BLaER1 treated with 17β-estradiol and CSF1 and Interleukin-3, amounts not matched to agents 10 nM and 100 nM (cell line): Measurements from ENCODE around the gene CCDC198.
A peak's percentile ranks its signal among the peaks of the same experiment; 100 is the strongest.

Experiments
- H3K27ac ChIP-seq, 11 experiments: shearing (Covaris generic); formaldehyde crosslinking; 2 replicates each; pipeline ENCODE4 v1.8.1; 2022
- H3K27me3 ChIP-seq, 11 experiments: shearing (Covaris generic); formaldehyde crosslinking; 2 replicates each; pipeline ENCODE4 v1.8.1; 2022
- H3K36me3 ChIP-seq, 11 experiments: shearing (Covaris generic); formaldehyde crosslinking; 2 replicates each; pipeline ENCODE4 v1.8.1; 2022
- H3K4me1 ChIP-seq, 10 experiments: shearing (Covaris generic); formaldehyde crosslinking; 2 replicates each; pipeline ENCODE4 v1.8.1; 2022
- H3K4me2 ChIP-seq, 11 experiments: shearing (Covaris generic); formaldehyde crosslinking; 2 replicates each; pipeline ENCODE4 v1.8.1; 2022
- H3K4me3 ChIP-seq, 10 experiments: shearing (Covaris generic); formaldehyde crosslinking; 2 replicates each; pipeline ENCODE4 v1.8.1; 2022
- H3K9ac ChIP-seq, 11 experiments: shearing (Covaris generic); formaldehyde crosslinking; 2 replicates each; pipeline ENCODE4 v1.8.1; 2022
- H3K9me3 ChIP-seq, 11 experiments: shearing (Covaris generic); formaldehyde crosslinking; replicated peaks in 1 of 11; 2 replicates each; pipeline ENCODE4 v1.8.1; 2022
- H4K20me1 ChIP-seq, 11 experiments: shearing (Covaris generic); formaldehyde crosslinking; 2 replicates each; pipeline ENCODE4 v1.8.1; 2022
- Cebpa-rat ChIP-seq, 11 experiments: shearing (Covaris generic); IDR thresholded peaks; 2 replicates each; pipeline ENCODE4 v1.8.1; 2022

The CCDC198 gene

DNA sequence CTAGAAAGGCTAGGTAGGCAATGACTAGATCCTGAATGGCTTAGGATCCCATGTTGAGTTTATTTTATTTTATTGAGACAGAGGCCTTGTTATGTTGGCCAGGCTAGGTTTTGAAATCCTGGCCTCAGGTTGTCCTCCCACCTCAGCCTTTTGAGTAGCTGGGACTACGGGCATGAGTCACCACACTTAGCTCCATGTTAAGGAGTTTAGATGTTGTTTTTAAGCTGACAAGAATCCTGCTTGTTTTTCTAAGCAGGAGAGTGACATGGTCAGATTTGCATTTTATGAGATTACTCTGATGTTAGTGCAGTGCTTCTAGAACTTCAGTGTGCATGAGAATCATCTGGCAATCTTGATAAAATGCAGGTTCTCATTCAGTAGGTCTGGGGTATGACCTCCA, 14.5 kb downstream of the CCDC198 start:
- no peaks in the 10 kb centered on the region for H3K4me1 ChIP-seq
- H3K36me3 ChIP-seq = no peaks in the 10 kb centered on the region
- H3K4me3 ChIP-seq = no peak overlapping the region
- no peak overlapping the region for H3K9ac ChIP-seq
- TF ChIP-seq Cebpa-rat (IDR thresholded peaks at IDR 0.05) = no peak
- H3K27ac ChIP-seq = no peak overlapping the region
- no peaks in the 10 kb centered on the region for H3K27me3 ChIP-seq
- no peaks in the 10 kb centered on the region for H3K9me3 ChIP-seq
- no peak overlapping the region for H3K4me2 ChIP-seq
- no peaks in the 10 kb centered on the region; a peak in 1 of 22 replicates for H4K20me1 ChIP-seq

DNA sequence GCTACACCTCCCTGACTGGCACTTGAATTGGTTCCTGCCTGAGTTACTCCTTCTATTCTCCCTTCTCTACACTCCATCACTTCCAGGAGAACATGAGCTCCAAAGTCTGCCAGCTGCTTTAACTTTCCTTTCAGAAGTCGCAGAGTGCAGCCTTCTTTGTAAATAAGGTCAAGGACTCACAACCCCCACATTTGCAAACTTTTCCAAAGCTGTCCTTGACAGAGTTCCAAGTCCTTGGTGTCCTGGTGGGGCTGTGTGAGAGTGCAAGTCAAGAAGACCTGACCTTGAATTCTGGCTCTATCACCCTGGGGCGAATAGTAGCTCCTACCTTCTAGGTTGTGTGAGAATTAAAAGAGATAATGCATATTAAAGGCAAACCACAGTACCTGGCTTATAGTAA, 15.6 kb downstream of the CCDC198 start:
- Histone ChIP-seq H3K4me2 (no peak overlapping the region), H3K4me1 (no peaks in the 10 kb centered on the region), H3K27ac (no peak overlapping the region), H3K9ac (no peak overlapping the region), H4K20me1 (no peaks in the 10 kb centered on the region; a peak in 1 of 22 replicates), H3K9me3 (no peaks in the 10 kb centered on the region), H3K27me3 (no peaks in the 10 kb centered on the region), H3K4me3 (no peak overlapping the region), H3K36me3 (no peaks in the 10 kb centered on the region)
- TF ChIP-seq Cebpa-rat (IDR thresholded peaks at IDR 0.05) = no peak

DNA sequence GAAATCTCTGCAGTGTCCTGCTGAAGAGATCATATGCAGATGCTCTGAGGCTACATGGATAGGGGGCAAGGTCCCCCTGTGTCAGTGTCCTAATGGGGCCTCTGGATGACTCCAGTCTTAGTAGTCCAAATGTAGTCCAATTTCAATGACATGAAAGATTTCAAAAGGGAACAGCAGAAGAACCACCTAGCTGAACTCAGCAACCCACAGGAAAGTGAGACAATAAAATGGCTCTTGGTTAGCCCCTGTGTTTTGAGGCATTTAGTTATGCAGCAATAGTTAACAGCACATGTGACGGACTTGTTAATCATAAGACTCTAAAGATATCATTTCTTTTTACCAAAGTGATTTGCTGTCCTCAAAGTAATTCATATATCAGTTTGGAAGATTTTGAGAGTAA, 22.7 kb downstream of the CCDC198 start:
- no peak overlapping the region for H3K9ac ChIP-seq
- no peaks in the 10 kb centered on the region for H3K27me3 ChIP-seq
- H3K36me3 ChIP-seq = no peaks in the 10 kb centered on the region
- no peak overlapping the region for H3K4me3 ChIP-seq
- no peaks in the 10 kb centered on the region for H3K4me1 ChIP-seq
- no peak for TF ChIP-seq Cebpa-rat (IDR thresholded peaks at IDR 0.05)
- H3K27ac ChIP-seq = no peak overlapping the region
- no peaks in the 10 kb centered on the region for H4K20me1 ChIP-seq
- H3K9me3 ChIP-seq = no peaks in the 10 kb centered on the region
- H3K4me2 ChIP-seq = no peak overlapping the region

DNA sequence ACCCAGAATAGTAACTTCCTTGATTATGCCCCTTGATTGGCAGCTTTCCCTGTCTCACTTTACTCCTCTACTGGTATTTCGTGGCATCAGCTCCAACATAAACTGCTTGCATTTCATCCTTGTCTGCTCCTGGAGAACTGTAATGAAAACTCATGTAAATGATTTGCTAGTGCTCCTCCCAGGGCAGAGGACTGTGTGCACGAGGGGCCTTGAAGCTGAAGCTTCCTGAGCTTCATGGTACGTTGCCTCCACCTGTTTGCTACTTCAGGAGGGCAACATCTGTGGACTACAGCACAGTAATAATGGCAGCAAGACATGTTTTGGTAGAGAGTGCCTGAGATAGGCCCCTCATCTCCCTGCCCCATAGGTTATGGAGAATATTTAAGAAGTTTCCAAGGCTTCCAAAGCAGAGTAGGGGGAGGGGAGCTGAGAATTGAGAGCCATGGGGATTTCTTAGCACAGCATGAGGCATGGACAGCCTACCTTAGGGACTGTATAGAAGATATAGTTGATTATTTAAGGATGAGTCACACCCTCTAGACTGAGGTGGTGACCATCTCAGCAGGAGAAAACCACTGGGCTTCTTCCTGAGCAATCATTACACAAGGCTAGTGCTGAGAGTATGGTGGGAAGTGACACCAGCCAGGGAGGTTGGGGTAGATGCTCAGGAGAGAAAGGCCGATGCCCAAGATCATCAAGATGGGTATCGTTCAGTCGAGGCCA, 29.5 kb downstream of the CCDC198 start:
- H3K4me2 ChIP-seq = peak overlapping the region in 7 of 11 experiments; percentile 32 to 60 (median 40); a peak in 12 of 22 replicates
- H3K4me1 ChIP-seq = peaks cover 0 to 13% (median 10%) of the 10 kb centered on the region in 10 experiments; a peak in 10 of 20 replicates
- no peaks in the 10 kb centered on the region for H3K27me3 ChIP-seq

DNA sequence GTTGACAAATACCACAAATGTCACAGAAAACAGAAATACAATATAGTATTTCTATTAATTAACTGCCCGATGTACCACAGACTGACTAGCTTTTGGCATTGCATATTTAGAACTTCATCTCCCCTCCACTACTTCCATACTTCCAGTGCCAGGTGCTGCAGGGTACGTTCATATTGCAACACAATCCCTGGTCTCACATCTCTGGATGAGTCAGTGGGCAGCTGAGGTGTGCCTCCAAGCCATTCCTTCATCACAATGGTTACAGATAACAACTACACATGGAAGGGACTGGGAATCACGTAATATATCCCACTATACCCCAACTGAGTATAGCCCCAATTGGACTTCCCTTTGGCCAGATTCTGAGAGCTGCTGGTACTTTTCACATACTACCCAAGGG, 31.1 kb downstream of the CCDC198 start:
- no peak for TF ChIP-seq Cebpa-rat (IDR thresholded peaks at IDR 0.05)
- Histone ChIP-seq H3K27me3 (no peaks in the 10 kb centered on the region), H3K9me3 (no peaks in the 10 kb centered on the region), H3K4me2 (no peak overlapping the region), H3K4me1 (peaks cover 0 to 13% (median 10%) of the 10 kb centered on the region in 10 experiments; a peak in 10 of 20 replicates), H3K36me3 (no peaks in the 10 kb centered on the region), H3K4me3 (no peak overlapping the region), H4K20me1 (no peaks in the 10 kb centered on the region), H3K9ac (no peak overlapping the region), H3K27ac (no peak overlapping the region)

More for the DNA sequence above, 29.5 kb downstream of the CCDC198 start:
- Histone ChIP-seq H3K4me3 (no peak overlapping the region), H3K36me3 (no peaks in the 10 kb centered on the region), H3K9ac (no peak overlapping the region), H4K20me1 (no peaks in the 10 kb centered on the region), H3K9me3 (no peaks in the 10 kb centered on the region), H3K27ac (no peak overlapping the region)
- no peak for TF ChIP-seq Cebpa-rat (IDR thresholded peaks at IDR 0.05)

DNA sequence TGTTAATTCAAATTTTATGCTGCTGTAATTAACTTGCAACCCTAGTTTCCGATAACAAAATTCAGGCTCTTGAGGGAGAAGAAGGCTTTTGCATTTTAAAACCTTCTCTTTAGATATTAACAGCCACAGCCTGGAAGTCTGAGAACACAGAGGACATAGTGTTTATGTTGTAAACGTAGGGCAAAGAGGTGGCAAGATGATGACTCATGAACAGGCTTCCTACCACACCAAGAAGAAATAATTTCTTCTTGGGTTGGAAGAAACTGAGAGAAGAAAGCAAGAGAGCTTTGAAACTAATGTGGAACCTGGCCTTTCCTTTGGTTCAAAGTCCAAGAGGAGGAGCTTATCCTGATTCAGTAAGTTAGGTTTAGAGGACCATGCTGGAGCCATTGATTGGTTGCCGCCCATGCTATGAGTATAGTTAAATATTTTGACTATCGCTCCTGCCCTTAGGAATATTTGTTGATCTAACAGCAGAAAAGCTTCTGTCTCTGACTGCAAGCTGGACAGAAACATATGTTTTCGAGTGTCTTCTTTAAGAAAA, 31.8 kb downstream of the CCDC198 start:
- Histone ChIP-seq H3K9ac (no peak overlapping the region), H3K36me3 (no peaks in the 10 kb centered on the region), H3K4me2 (no peak overlapping the region), H3K27me3 (no peaks in the 10 kb centered on the region), H4K20me1 (no peaks in the 10 kb centered on the region), H3K4me1 (peaks cover 0 to 13% (median 10%) of the 10 kb centered on the region in 10 experiments; a peak in 10 of 20 replicates), H3K4me3 (no peak overlapping the region), H3K27ac (no peak overlapping the region), H3K9me3 (peaks cover 0 to 2% (median 0%) of the 10 kb centered on the region in 11 experiments; a peak in 2 of 22 replicates)
- TF ChIP-seq Cebpa-rat (IDR thresholded peaks at IDR 0.05) = no peak

GRCh38 chr14:57435923-57436322, 57.7 kb downstream of the CCDC198 start:
- no peak overlapping the region for H3K9ac ChIP-seq
- no peaks in the 10 kb centered on the region for H3K27me3 ChIP-seq
- H4K20me1 ChIP-seq = no peaks in the 10 kb centered on the region
- no peaks in the 10 kb centered on the region for H3K36me3 ChIP-seq
- H3K27ac ChIP-seq = no peak overlapping the region
- TF ChIP-seq Cebpa-rat (IDR thresholded peaks at IDR 0.05) = no peak
- no peaks in the 10 kb centered on the region for H3K4me1 ChIP-seq
- no peak overlapping the region for H3K4me2 ChIP-seq
- no peak overlapping the region for H3K4me3 ChIP-seq
- H3K9me3 ChIP-seq = peaks cover 0 to 9% (median 6%) of the 10 kb centered on the region in 11 experiments; a peak in 5 of 22 replicates

GRCh38 chr14:57420986-57421385, 72.7 kb downstream of the CCDC198 start:
- no peak overlapping the region for H3K9ac ChIP-seq
- H3K4me2 ChIP-seq = no peak overlapping the region
- no peak overlapping the region for H3K4me3 ChIP-seq
- H3K27ac ChIP-seq = no peak overlapping the region
- no peaks in the 10 kb centered on the region for H3K4me1 ChIP-seq
- TF ChIP-seq Cebpa-rat (IDR thresholded peaks at IDR 0.05) = no peak
- no peaks in the 10 kb centered on the region for H4K20me1 ChIP-seq
- H3K27me3 ChIP-seq = no peaks in the 10 kb centered on the region
- no peaks in the 10 kb centered on the region for H3K36me3 ChIP-seq
- no peaks in the 10 kb centered on the region for H3K9me3 ChIP-seq

GRCh38 chr14:57420033-57420432, 73.6 kb downstream of the CCDC198 start:
- H3K9me3 ChIP-seq = no peaks in the 10 kb centered on the region
- H3K9ac ChIP-seq = no peak overlapping the region
- no peak for TF ChIP-seq Cebpa-rat (IDR thresholded peaks at IDR 0.05)

More at GRCh38 chr14:57420033-57420432, 73.6 kb downstream of the CCDC198 start:
- H3K27ac ChIP-seq = no peak overlapping the region
- no peaks in the 10 kb centered on the region for H3K27me3 ChIP-seq
- peaks cover 0 to 4% (median 0%) of the 10 kb centered on the region in 10 experiments; a peak in 1 of 20 replicates for H3K4me1 ChIP-seq
- no peaks in the 10 kb centered on the region for H4K20me1 ChIP-seq
- H3K36me3 ChIP-seq = no peaks in the 10 kb centered on the region
- no peak overlapping the region for H3K4me3 ChIP-seq
- no peak overlapping the region for H3K4me2 ChIP-seq
